ENCODE results near the gene TUBGCP2.
"Not testable (repeated sequence)": the region's sequence is repeated elsewhere in the genome, so short reads cannot be mapped to it uniquely, and the experiment has no call there.

The TUBGCP2 gene

DNA sequence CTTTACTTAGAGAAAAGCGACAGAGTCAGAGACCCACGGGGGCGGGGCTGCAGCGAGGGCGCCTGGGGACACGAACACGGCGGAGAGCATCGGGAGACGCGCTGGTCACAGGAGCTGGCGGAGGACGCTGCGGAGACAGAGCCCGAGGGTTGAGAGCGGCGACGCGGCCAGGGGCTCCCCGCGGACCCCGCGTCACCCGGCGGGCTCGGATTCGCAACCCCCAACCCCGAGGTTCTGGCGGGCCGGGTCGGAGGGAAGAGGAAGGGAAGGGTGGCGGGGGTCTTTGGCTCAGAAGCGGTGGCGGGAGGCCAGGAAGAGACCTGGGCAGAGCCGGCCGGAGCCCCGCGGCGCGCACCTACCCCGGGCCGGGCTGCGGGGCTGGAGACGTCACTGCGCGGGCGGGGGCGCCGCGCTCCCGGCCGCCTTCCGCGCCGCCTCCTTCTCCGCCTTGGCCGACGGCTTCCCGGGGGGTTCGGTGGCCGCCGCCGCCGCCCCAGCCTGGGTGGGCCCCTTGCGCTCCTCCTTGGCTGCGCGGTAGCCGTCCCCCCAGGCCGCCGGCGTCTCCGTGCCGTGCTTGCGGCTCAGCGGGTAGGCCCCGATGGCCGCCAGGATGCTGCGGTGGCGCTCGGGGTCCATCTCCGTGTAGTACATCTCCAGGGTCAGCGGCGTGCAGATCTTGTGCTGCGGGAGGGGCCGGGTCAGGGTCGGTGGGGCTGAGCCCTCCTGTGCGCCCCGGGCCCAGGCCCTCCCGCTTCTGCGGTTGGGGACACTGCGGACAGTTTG, 17.0 kb upstream of the TUBGCP2 start:
- DNase-seq (ENCODE audit: low read depth): no peak

DNA sequence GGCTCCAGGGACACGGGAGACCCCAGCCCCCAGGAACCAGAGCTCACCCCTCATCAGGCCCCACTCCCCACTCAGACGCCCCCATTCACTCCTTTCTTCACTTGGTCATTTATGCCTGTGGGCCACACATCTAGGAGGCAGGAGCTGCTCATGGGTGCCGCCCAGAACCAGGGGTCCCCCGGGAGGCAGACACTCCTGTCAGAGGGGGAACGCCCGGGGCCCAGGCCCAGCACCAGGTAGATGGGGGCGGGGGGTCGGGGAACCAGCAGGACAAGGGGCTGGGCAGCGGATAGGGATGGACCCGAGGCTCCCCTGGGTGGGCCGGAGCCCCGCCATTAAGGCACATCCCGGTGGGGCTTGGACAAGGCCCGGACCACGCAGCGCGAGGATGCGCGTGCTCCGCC, 16.2 kb upstream of the TUBGCP2 start:
- no peak for DNase-seq (ENCODE audit: low read depth)

DNA sequence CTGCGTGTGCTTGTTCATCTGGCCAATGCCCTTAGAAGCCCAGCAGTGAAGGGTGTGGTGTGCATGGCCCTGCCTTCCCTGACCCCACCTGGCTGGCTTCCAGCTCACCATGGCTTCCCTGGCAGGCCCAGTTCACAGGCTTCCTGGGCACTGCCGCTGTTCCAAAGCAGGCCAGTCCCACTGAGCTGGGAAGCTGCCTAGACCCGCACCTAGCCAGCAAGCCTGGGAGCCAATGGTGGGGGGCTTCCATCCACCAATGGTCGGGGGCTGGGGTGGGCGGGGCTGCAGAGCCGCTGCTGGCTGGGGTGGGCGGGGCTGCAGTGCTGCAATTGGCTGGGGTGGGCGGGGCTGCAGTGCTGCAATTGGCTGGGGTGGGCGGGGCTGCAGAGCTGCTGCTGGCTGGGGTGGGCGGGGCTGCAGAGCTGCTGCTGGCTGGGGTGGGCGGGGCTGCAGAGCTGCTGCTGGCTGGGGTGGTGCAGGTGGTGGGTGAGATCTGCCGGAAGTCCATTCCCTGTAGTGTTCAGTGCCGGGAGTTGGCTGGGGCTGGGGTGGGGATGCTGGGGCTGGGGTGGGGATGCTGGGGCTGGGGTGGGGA, 15.6 kb upstream of the TUBGCP2 start:
- peak; percentile 53 for DNase-seq (ENCODE audit: low read depth)

DNA sequence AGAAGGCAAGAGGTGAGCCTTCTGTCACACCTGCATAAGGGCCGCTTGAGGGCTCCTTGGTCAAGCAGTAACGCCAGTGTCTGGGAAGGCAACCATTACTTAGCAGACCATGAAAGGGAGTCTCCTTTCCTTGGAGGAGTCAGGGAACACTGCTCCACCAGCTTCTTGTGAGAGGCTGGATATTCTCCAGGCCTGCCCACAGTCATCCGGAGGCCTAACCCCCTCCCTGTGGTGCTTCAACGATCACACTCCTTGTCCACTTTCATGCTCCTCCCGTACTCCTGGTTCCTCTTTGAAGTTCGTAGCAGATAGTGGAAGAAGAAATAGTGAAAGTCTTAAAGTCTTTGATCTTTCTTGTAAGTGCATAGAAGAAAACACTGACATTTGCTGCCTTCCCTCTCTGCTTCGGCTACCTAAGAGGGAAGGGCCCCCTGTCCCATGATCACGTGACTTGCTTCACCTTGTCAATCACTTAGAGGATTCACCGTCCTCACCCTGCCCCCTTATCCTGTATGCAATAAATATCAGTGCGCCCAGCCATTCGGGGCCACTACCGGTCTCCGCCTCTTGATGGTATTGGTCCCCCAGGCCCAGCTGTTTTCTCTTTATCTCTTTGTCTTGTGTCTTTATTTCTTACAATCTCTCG, 13.5 kb upstream of the TUBGCP2 start:
- not testable (repeated sequence) for DNase-seq (ENCODE audit: low read depth)

DNA sequence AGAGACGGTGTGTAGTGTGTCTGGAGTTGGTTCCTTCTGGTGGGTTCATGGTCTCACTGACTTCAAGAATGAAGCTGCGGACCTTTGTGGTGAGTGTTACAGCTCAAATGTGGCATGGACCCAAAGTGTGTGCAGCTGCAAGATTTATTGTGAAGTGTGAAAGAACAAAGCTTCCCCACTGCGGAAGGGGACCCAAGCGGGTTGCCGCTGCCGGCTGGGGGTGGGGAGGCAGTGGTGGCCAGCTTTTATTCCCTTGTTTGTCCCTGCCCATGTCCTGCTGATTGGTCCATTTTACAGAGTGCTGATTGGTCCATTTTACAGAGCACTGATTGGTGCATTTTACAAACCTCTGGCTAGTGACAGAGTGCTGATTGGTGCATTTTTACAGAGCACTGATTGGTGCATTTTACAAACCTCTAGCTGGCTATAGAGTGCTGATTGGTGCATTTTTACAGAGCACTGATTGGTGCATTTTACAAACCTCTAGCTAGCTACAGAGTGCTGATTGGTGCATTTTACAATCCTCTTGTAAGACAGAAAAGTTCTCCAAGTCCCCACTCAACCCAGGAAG, 12.3 kb upstream of the TUBGCP2 start:
- DNase-seq (ENCODE audit: low read depth): not testable (repeated sequence)

DNA sequence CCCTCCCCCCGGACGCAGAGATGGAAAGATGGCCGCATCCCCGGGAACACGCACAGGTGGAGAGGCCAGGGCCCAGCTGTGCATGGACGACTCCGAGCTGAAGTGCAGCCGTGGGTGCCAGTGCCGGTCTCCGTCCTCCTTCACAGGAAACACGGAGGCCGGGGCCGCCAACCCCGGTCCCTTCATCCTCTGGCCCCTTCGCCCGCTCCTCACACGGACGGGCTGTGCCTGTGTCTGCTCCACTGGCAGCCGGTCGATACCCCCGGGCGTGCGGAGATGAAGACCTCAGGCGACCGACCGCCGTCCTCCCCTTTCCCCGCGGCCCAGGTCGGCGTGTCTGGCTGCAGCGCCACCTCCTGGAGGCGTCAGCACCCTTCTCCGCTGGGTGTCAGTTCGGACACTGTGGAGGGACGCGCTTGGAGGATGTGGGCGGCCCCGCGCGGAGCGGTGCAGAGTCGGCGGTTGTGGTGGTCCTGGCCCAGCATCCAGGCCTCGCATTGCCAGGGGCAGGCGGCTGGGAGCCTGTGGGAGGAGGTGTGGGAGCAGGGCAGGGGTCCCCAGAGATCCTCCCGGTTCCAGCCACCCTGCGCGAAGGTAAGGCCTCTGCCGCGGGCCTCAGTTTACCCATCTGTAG, 9.9 kb upstream of the TUBGCP2 start:
- peak; percentile 70 for DNase-seq (ENCODE audit: low read depth)

DNA sequence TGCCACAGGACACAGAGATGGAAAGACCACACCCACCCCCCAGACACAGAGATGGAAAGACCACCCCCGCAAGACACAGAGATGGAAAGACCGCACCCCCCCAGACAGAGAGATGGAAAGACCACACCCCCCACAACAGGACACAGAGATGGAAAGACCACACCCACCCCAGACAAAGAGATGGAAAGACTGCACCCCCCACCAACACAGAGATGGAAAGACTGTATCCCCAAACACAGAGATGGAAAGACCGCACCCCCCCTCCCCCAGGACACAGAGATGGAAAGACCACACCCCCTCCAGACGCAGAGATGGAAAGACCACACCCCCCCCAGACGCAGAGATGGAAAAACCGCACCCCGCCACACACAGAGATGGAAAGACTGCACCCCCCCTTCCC, 8.1 kb upstream of the TUBGCP2 start:
- DNase-seq (ENCODE audit: low read depth): no peak

DNA sequence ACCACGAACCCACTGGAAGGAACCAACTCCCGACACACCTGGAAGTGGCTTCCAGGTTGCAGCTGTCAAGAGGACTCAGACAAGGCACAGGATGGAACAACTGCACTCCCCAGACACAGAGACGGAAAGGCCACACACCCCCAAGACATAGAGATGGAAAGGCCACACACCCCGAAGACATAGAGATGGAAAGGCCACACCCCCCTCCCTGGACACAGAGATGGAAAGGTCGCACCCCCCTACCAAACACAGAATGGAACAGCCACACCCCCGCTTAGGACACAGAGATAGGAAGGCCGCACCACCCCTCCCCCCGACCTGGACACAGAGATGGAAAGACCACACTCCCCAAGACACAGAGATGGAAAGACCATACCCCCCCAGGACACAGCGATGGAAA, 7.6 kb upstream of the TUBGCP2 start:
- no peak for DNase-seq (ENCODE audit: low read depth)

DNA sequence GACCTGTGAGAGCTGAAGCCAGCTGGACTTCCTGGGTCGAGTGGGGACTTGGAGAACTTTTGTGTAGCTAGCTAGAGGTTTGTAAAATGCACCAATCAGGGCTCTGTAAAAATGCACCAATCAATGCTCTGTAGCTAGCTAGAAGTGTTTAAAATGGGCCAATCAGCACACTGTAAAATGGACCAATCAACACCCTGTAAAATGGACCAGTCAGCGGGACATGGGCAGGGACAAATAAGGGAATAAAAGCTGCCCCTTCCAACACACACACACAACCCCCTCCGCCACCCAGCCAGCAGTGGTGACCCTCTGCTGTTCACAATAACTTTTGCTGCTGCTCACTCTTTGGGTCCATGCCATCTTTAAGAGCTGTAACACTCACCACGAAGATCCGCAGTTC, 7.2 kb upstream of the TUBGCP2 start:
- peak; percentile 31 for DNase-seq (ENCODE audit: low read depth)

DNA sequence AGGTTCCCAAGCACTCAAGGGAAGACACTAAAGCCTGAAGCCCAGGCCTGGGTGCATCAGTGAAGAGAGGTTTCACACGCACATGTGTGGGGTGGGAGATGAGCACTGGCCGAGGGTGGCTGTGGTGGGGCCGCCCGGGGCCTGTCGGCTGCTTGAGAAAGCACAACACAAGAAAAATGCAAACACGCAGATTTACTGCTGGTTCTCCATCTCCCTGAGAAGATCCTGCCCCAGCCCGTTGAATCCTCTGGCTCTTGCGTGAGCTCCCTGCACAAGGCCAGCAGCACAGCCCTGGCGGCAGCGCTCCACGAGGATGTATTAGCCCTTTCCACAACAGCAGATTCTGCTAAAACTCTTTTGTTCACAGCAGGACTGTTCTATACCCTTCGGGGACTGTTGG, 6.2 kb upstream of the TUBGCP2 start:
- no peak for DNase-seq (ENCODE audit: low read depth)

DNA sequence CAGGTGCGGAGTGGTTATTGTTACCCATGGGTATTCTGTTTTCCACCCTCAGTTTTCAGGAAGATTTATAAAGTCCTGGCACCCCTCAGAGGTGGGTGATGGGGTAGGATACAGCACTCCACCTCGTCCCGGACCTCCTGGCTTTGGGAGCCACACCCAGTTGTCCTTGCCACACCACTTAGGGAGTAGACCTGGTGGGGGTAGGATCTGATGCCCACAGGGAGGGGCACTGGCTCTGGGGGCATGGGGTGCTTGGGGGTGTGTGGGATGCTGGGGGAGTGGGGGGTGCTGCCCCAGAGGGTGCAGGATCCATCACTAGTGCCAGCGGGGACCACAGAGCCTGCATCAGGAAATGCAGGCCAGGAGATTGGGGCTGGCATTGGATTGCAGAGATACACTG, 4.5 kb upstream of the TUBGCP2 start:
- DNase-seq (ENCODE audit: low read depth): no peak

DNA sequence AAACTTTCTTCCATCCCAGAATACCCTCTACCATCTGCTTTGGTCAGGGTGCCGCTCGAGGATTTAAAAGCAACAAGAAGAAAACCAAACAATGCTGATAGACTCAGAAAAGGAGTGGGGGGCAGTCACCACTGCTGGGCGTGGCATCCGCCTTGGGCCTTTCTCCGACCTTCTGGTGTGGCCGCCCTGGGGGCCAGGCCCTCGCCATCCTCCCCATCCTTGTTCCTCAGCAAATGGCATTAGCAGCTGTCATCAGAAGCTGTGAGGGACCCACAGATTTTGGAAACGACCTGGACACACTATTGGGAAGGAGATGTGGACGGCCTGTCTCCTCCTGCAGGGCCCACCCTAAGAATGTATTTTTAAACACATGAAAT, 4.1 kb upstream of the TUBGCP2 start:
- DNase-seq (ENCODE audit: low read depth): no peak

DNA sequence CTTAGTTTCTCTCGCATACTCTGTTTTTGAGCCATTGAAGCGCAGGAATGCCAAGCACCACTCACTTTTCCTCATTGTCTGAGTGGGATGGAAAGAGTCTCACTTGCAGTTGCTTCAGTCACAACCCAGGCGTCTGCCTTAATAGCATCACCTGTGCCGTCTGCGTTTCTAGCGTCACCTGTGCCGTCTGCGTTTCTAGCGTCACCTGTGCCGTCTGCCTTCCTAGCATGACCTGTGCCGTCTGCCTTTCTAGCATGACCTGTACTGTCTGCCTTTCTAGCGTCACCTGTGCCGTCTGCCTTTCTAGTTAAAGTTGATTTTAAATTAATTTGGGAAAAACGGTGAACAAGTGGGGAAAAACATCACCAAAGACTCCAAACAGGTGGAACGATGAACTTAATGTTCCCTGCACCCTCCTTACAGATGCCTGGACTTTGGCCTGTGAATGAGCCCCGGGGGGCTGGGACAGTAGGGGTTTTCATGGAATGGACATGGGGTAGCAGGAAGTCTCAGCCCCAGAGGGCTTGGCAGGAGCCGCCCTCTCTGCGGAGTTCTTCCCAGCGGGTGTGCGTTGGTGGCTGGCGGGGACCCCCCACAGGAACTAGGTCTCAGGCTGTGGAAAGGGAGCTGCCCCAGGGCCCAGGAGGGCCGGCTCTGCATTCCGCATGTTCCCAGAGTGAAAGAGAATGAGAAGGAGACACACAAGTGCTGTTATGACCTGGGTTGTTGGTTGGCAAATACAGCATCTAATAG, 3.5 kb upstream of the TUBGCP2 start:
- no peak for DNase-seq (ENCODE audit: low read depth)

DNA sequence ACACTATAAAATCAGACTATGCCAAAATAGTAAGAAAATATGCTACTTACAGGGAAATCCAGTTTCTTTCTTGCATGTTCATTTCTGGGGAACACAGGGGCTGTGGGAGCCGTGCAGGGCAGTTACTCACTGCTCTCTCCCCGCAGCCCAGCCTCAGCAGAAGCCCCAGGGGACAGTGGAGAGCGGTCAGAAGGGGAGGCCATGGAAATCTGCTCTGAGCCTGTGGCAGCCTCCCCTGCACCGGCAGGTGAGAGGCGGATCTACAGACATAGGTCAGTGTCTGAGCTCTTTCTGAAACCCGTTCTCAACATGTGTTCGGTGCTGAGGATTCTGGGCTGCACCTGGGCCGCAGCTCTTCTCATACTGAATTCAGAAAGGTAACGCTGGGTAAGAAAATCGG, 2.9 kb upstream of the TUBGCP2 start:
- no peak for DNase-seq (ENCODE audit: low read depth)

DNA sequence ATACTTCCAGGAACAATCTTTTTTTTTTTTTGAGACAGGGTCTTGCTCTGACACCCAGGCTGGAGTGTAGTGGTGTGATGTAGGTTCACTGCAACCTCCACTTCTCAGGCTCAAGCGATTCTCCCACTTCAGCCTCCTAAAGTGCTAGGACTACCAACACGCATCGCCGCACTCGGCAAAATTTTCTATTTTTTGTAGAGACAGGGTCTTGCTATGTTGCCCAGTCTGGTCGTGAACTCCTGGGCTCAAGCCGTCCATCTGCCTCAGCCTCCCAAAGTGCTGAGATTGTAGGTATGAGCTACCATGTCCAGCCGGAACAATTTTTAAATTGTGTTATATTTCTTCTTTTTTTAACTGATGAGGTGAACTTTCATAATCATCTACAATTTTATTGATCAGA, 2.1 kb upstream of the TUBGCP2 start:
- DNase-seq (ENCODE audit: low read depth): no peak

DNA sequence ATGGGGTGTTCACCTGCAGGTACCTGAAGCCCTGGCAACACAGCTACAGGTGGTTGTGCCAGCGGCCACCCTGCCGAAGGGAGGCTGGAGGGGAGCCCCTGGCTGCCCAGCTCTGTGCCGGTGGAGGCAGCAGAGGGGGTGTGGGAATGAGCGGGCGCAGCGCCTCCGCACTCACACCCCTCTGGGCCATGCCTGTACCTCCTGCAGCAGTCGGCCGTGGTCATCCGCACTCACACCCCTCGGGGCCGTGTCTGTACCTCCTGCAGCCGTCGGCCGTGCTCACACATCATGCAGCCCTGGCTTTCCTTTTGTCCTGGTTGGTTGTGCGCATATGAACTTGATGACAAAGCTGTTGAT, 1.7 kb upstream of the TUBGCP2 start:
- no peak for DNase-seq (ENCODE audit: low read depth)

DNA sequence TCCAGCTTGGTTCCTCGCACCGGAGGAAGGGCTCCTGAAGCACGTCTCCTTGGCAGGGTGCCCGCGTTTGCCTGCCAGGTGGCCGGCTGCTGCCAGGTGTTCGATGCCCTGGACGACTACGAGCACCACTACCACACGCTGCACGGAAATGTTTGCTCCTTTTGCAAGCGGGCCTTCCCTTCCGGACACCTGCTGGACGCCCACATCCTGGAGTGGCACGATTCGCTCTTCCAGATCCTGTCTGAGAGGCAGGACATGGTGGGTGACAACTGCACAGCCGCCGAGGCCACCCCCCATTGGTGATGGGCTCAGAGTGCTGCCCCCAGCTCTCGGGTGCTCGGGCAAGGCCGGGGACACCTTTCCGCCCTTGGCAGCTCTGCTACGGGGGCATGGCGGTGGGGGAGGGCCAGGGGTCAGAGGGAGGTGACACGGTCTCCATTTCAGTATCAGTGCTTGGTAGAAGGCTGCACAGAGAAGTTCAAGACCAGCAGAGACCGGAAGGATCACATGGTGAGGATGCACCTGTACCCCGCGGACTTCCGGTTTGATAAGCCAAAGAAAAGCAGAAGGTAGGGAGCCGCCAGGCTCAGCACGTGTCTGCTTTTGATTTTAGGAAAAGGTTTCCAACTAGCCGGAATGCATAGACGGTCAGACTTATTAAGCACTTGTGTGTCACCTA, 1.2 kb upstream of the TUBGCP2 start:
- DNase-seq (ENCODE audit: low read depth): no peak

DNA sequence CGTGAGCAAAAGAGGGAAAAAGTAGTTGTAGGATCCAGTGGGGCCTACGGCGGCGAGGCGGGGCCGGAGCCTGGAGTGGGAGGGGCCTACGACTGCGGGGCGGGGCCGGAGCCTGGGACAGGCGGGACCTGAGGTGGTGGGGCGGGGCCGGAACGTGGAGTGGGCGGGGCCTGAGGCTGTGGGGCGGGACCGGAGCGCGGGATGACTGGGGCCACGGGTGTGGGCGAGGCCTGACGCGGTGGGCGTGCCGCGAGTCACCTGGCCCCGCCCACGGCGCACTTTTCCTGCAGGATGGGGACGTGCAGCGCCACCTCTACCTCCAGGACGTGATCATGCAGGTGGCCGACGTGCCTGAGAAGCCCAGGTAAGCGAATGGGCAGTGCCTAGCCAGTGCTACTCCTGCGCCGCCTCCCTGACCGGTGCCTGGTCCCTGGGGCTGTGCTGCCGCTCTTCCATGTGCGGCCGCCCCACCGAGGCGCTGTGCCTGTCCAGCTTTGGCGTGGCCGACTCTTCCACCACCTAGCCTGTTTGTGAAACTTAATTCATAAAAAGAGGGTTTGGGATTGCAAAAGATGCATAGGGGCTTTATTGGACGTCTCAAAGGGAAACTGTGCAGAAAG, 538 bp upstream of the TUBGCP2 start:
- DNase-seq (ENCODE audit: low read depth): peak; percentile 87

DNA sequence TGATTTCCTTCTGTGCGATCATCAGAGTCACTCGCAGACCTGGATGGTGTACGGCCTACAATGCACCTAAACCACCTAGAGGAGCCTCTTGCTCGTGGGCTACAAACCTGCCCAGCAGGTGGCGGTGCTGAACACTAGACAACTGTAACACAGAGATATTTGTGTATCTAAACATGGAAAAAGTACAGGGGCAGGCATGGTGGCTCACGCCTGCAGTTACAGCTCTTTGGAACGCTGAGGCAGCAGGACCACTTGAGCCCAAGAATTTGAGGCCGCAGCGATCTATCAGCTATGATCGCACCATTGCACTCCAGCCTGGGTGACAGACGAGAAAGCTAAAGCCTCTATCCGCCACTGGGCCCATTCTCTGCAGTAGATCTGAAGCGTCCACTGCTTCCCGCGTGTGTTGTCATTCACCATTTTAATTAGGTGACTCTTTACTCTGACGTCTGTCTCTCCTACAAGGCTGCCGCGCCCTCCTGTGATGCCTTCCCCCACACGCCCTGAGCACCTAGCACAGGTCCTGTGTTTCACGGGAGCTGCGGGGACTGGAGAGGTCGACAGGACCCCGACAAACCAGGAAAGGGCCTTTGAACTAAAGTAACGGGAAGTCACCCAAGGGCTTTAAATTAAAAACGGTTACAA, 774 bp downstream of the TUBGCP2 start:
- peak; percentile 76 for DNase-seq (ENCODE audit: low read depth)

DNA sequence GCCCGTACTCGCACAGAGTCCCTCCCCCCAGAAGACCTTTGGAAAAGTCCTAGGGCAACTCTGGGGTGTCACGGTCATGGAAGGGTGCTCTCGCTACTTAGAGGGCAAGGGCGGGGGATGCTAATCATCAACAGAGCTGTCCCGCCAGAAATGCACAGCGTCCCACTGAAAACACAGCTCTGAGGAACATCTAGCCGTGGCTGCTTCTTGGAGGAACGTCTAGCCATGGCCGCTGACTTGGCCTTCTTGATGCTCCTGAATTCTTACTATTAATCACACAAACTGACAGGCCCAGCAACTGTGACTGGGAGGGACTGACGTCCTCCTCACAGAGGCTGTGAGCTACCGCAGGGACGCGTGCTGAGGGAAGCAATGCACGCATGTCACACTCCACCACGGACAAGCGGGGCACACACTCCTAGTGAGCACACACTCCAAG, 1.7 kb downstream of the TUBGCP2 start:
- DNase-seq (ENCODE audit: low read depth): no peak

Data from ELR (cell line).